ENCODE results near the gene BEND5. TPM values are rescaled to one million over a fixed set of nuclear protein-coding genes. Genes with fewer than 3 reads are reported as not detected.

BEND5 gene
- total and polyA plus RNA-seq, 4 donors = 1.3 to 10.1 (median 6.3) TPM

DNA sequence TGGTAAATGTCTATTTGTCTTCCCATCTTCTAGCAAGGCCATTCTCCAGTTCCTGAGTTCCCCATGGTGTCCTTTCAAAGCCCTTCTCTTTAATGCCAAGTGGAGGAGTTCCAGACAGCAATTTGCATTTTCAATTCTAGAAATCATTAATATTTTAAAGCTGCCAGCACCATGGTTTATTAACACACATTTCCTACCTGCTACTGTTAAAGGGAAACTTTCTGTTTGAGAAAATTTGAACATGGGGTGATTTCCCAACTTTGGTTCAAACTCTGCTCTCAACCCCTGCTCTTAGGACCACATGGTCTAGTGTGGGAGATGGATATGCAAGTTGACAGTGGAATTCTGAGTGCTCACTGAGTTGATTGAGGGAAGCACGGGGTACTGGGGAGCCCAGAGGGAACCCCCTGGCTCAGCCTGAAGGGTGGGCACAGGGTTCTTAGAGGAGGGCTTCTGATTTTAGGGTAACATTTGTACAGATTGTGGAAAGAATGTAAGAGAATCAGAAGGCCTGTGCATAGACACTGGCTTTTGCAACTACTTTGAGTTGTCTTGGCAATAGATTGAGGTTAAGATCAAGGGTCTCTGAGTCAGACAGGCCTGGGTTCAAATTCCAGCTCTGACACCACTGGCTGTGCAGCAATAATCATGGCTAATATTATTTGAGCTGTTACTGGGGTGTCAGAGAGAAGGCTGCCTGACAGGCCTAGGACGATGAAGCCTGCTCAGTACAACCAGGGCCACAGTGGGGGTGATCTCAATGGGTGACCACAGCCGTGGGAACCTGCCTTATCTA lies 97.8 kb downstream of the BEND5 start:
- H3K4me3 ChIP-seq = no peak overlapping the region
- no peaks in the 10 kb centered on the region for H3K27me3 ChIP-seq (ENCODE audit: control insufficient read depth in 3 of 3, insufficient read depth in 3 of 3, low read length in 2 of 3)
- TF ChIP-seq, protein P1, sequence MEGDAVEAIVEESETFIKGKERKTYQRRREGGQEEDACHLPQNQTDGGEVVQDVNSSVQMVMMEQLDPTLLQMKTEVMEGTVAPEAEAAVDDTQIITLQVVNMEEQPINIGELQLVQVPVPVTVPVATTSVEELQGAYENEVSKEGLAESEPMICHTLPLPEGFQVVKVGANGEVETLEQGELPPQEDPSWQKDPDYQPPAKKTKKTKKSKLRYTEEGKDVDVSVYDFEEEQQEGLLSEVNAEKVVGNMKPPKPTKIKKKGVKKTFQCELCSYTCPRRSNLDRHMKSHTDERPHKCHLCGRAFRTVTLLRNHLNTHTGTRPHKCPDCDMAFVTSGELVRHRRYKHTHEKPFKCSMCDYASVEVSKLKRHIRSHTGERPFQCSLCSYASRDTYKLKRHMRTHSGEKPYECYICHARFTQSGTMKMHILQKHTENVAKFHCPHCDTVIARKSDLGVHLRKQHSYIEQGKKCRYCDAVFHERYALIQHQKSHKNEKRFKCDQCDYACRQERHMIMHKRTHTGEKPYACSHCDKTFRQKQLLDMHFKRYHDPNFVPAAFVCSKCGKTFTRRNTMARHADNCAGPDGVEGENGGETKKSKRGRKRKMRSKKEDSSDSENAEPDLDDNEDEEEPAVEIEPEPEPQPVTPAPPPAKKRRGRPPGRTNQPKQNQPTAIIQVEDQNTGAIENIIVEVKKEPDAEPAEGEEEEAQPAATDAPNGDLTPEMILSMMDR (IDR thresholded peaks at IDR 0.05; ENCODE audit: control extremely low read depth, extremely low read depth) = no peak
- no peak overlapping the region for H3K27ac ChIP-seq (ENCODE audit: low read depth in 1 of 2, low read length in 1 of 2)
- no peak overlapping the region for H3K9ac ChIP-seq (ENCODE audit: insufficient read depth in 1 of 2, low read length in 2 of 2)
- DNase-seq = no peak
- H3K36me3 ChIP-seq (ENCODE audit: control insufficient read depth in 4 of 4, insufficient read depth in 4 of 4, low read length in 4 of 4) = no peaks in the 10 kb centered on the region
- no peaks in the 10 kb centered on the region for H3K9me3 ChIP-seq (ENCODE audit: control insufficient read depth in 4 of 4, insufficient read depth in 3 of 4, low read length in 3 of 4)
- WGBS, 2 donors = 80 to 87% methylated on average over 3 of the region's 3 CpGs
- ATAC-seq (ENCODE audit: insufficient read depth, low FRiP score) = no peak
- H3K4me1 ChIP-seq (ENCODE audit: control insufficient read depth in 5 of 5, insufficient read depth in 5 of 5, low read length in 5 of 5) = peaks cover 0 to 4% (median 0%) of the 10 kb centered on the region in 5 donors
